ENCODE measurements around the gene USP33. TPM values are rescaled to one million over a fixed set of nuclear protein-coding genes. Genes with fewer than 3 reads are reported as not detected.
"Not testable (repeated sequence)": the region's sequence is repeated elsewhere in the genome, so short reads cannot be mapped to it uniquely, and the experiment has no call there.

USP33 gene
- total RNA-seq, 1 experiment from 2014 or later: 81.6 TPM

- Histone ChIP-seq H3K4me3 (peak overlapping the region; percentile 70), H3K36me3 (no peaks in the 10 kb centered on the region), H3K27me3 (no peaks in the 10 kb centered on the region), H3K9me3 (no peaks in the 10 kb centered on the region)
- peak; percentile 96 for DNase-seq
These were observed 76.2 kb downstream of the USP33 start for GRCh38 chr1:77683160-77684148.

GRCh38 chr1:77682460-77683159 lies 77.0 kb downstream of the USP33 start, which contains the start of gene ZZZ3:
TSS of gene ZZZ3 (minus strand) at chr1:77682658. CDS start at chr1:77633354, 49,304 bp downstream.
- no peaks in the 10 kb centered on the region for H3K9me3 ChIP-seq
- H3K27me3 ChIP-seq: no peaks in the 10 kb centered on the region
- no peaks in the 10 kb centered on the region for H3K36me3 ChIP-seq
- H3K4me3 ChIP-seq: peak within 1 kb of the TSS; percentile 70
- peak; percentile 87 for DNase-seq

GRCh38 chr1:77680173-77680572 lies 79.5 kb downstream of the USP33 start:
- H3K27me3 ChIP-seq: no peaks in the 10 kb centered on the region
- H3K36me3 ChIP-seq: no peaks in the 10 kb centered on the region; the same call in 1 of the 2 replicates
- H3K4me3 ChIP-seq: 0 out of 2 replicates have a peak overlapping the region, but pooled peaks have one; percentile 70
- DNase-seq: no peak
- H3K9me3 ChIP-seq: no peaks in the 10 kb centered on the region

DNA sequence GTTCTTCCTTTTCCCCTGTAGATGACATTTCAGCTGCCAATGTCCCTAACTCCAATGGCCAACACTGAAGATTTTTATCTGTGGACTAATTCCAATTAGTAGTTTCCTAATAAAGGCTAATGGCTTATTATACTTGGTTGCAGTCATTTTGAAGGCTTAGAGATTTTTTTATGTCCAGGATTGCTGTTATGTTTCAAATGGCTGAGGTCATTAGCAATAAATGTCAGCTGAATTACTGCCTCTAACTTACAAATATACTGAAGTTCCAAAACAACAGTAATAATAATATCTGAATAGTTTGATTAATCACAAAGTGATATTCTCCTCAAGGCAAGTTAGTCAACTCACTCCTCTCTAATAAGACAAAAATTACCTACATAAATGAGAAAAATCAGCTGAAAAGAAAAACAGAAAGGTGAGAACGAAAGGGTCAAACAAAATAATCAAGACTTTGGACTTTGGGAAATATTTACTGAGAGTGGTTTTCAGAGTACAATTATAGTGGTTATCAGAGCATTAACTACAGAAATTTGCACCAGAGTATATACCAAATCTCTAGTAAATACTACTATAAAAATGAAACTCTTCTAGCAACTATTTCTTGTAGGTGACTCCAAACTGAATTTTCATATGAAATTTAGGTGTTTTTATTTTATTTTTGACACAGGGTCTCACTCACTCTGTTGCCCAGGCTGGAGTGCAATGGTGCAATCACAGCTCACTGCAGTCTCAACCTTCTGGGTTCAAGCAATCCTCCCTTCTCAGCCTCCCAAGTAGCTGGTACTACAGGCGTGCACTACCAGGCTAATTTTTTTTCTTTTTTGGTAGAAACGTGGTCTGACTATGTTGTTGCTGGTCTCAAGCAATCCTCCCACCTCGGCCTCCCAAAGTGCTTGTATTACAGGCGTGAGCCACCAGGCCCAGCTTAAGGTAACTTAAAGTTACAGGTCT lies 80.7 kb downstream of the USP33 start:
- Histone ChIP-seq H3K9me3 (no peaks in the 10 kb centered on the region), H3K27me3 (no peaks in the 10 kb centered on the region)
- DNase-seq: no peak

DNA sequence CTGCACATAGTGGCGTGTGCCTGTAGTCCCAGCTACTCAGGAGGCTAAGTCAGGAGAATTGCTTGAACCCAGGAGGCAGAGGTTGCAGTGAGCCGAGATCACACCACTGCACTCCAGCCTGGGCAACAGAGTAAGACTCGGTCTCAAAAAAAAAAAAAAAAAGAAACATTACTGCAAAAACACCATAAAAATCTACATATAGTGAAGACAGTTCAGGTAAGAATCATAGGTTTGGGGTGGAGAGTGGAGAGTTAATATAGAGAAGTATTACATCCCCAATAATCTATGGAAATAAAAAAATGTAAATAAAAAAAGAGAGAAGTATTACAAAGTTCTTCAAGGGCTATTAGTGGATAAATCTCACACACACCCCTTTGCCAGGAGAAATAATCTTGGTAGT lies 84.8 kb downstream of the USP33 start:
- not testable (repeated sequence) for H3K4me3 ChIP-seq, H3K36me3 ChIP-seq, DNase-seq, H3K9me3 ChIP-seq, H3K27me3 ChIP-seq

More for the DNA sequence above, 80.7 kb downstream of the USP33 start:
- Histone ChIP-seq H3K4me3 (no peak overlapping the region), H3K36me3 (no peaks in the 10 kb centered on the region; the same call in 1 of the 2 replicates)

GRCh38 chr1:77673716-77674355 lies 85.8 kb downstream of the USP33 start:
- Histone ChIP-seq H3K36me3 (peaks cover 3% of the 10 kb centered on the region), H3K4me3 (no peak overlapping the region), H3K27me3 (no peaks in the 10 kb centered on the region), H3K9me3 (no peaks in the 10 kb centered on the region)
- DNase-seq: no peak

DNA sequence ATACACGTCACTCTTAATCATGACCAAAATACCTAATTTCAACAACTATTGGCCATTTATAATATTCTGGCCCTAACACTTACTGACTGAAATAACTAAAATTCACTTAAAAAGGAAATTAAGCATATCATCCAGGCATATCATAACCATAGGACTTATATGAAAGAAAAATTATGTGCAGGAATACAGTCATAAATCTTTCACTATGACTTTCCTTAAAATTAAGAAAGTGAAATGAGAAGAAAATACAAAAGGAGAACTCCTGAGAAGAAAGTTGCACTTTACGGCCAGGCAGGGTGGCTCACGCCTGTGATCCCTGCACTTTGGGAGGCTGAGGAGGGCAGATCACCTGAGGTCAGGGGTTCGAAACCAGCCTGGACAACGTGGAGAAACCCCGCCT lies 86.6 kb downstream of the USP33 start:
- DNase-seq: no peak
- H3K9me3 ChIP-seq: no peaks in the 10 kb centered on the region
- peaks cover 3% of the 10 kb centered on the region for H3K36me3 ChIP-seq
- H3K4me3 ChIP-seq: no peak overlapping the region
- H3K27me3 ChIP-seq: no peaks in the 10 kb centered on the region

GRCh38 chr1:77672374-77672773 lies 87.3 kb downstream of the USP33 start:
- no peak for DNase-seq
- Histone ChIP-seq H3K36me3 (peaks cover 3% of the 10 kb centered on the region), H3K4me3 (no peak overlapping the region), H3K9me3 (no peaks in the 10 kb centered on the region), H3K27me3 (no peaks in the 10 kb centered on the region)

- Histone ChIP-seq H3K36me3 (peaks cover 3% of the 10 kb centered on the region), H3K27me3 (no peaks in the 10 kb centered on the region), H3K4me3 (no peak overlapping the region), H3K9me3 (no peaks in the 10 kb centered on the region)
- DNase-seq: no peak
These were observed 87.8 kb downstream of the USP33 start for GRCh38 chr1:77671836-77672235.

DNA sequence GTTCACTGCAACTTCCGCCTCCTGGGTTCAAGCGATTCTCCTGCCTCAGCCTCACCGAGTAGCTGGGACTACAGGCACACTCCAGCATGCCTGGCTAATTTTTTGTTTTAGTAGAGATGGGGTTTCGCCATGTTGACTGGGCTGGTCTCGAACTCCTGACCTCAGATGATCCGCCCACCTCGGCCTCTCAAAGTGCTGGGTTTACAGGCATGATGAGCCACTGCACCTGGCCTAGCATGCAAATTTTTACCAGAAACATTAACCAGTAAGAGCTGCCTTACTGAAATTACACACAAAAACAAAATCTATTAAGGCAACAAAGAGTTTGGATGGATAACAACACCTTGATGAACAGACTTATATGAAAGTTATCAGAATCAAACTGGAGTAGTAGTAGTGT lies 89.3 kb downstream of the USP33 start:
- Histone ChIP-seq H3K9me3 (no peaks in the 10 kb centered on the region), H3K4me3 (no peak overlapping the region), H3K36me3 (peaks cover 3% of the 10 kb centered on the region), H3K27me3 (no peaks in the 10 kb centered on the region)
- no peak for DNase-seq

DNA sequence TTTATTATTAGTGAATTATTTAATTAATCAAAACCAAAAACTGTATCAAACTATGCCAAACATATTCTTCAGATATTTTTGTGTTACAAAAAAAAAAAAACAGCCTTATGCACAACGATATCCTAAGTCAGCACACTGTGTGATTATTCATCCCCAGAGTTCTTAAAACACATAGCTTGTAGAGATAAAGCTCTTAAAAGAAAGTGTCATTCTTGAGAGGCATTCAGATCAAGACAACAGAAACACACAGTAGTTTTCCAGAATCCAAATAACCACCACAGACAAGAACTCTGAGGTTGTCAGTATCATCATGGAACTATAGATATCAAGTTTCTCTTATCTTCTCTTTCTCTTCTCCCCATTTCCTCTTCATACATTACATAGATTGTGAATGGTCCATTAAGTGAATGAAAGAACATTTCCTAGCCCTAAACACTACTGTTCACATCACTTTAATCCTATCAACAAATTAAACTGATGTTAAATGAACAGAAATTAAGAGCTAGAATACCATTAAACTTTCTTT lies 90.7 kb downstream of the USP33 start:
- DNase-seq: no peak
- Histone ChIP-seq H3K36me3 (peaks cover 3% of the 10 kb centered on the region), H3K27me3 (no peaks in the 10 kb centered on the region), H3K9me3 (no peaks in the 10 kb centered on the region), H3K4me3 (no peak overlapping the region)

DNA sequence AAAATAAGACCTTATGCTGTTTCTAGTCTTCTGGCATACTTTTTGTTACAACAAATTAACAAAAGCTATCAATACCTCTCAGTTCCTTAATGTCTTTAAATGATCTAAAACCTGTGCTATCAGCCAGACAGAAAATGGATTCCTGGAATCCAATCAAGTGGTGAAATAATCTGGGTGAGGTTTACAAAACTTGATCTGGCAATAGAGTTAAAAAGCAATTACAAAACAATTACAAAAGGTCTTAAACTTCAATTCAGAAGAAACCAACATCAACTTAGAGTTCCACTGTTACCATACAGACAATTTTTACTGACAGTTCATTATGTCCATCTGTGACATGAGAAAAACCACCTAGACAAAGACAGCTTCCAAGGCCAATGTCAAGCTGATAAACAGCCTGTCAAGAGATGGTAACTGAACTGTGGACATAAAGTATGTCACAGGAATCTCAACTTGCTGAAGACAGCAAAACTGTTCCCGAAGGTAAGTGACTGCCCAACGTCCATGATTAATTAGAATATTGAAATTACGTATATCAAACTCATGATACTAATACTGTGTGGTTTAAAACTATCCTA lies 94.6 kb downstream of the USP33 start:
- 0 out of 2 replicates have a peak, but pooled peaks cover under 1% of the 10 kb centered on the region for H3K9me3 ChIP-seq
- no peak for DNase-seq
- no peaks in the 10 kb centered on the region; the same call in 1 of the 2 replicates for H3K36me3 ChIP-seq
- H3K27me3 ChIP-seq: no peaks in the 10 kb centered on the region
- no peak overlapping the region for H3K4me3 ChIP-seq

DNA sequence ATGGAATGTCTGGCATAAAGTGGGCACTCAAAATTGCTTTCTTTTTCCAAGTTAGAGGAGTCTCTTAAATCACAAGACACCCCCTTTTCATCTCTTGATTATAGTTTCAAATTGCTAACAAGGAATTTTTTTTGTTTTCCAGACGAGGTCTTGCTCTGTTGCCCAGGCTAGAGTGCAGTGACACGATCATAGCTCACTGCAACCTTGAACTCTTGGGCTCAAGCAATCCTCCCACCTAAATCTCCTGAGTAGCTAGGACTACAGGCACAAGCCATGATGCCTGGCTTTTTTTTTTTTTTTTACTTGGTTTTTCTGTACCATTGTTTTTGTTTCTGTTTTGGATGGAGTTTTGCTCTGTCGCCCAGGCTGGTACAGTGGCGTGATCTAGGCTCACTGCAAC lies 98.0 kb downstream of the USP33 start:
- Histone ChIP-seq H3K4me3 (no peak overlapping the region), H3K36me3 (no peaks in the 10 kb centered on the region; the same call in 1 of the 2 replicates), H3K27me3 (no peaks in the 10 kb centered on the region), H3K9me3 (0 out of 2 replicates have a peak, but pooled peaks cover 2% of the 10 kb centered on the region)
- DNase-seq: no peak

DNA sequence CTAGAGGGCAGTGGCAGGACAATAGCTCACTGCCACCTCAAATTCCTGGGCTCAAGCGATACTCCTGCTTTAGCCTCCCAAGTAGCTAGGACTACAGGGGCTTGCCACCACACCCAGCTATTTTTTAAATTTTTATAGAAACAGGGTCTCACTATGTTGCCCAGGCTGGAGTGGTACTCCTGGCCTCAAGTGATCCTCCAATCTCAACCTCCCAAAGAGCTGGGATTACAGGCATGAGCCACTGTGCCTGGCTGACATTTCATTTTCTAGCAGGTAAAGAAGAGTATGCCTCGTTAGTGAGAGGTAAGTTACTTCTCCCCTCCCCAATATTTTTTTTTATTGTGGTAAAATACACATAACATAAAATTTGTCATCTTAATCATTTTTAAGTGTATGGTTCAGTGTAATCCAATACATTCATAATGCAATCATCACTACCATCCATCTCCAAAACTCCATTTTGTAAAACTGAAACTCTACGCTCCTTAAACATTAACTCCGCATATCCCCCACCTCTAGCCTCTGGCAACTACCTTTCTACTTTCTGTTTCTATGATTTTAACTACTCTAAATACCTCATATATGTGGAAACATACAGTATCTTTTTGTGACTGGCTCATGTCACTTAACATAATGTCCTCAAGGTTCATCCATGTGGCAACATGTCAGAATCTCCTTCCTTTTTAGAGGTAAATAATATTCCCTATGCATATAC lies 99.6 kb downstream of the USP33 start:
- 0 out of 2 replicates have a peak, but pooled peaks cover 2% of the 10 kb centered on the region for H3K9me3 ChIP-seq
- H3K27me3 ChIP-seq: no peaks in the 10 kb centered on the region
- no peak for DNase-seq
- no peak overlapping the region for H3K4me3 ChIP-seq
- peaks cover 3% of the 10 kb centered on the region for H3K36me3 ChIP-seq

DNA sequence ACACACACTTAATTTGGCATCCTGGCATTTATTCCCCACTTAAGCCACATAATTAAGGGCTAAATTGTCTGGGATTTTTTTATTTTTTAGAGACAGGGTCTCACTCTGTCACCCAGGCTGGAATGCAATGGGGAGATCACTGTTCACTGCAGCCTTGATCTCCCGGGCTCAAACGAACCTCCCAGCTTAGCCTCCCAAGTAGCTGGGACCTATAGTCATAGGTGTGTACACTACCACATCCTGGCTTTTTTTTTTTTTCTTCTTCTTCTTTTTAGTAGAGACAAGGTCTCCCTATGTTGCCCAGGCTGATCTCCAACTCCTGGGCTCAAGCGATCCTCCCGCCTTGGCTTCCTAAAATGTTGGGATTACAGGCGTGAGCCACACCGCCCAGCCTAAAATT lies 101.4 kb downstream of the USP33 start:
- Histone ChIP-seq H3K27me3 (no peaks in the 10 kb centered on the region), H3K36me3 (peaks cover 13% of the 10 kb centered on the region), H3K4me3 (no peak overlapping the region), H3K9me3 (0 out of 2 replicates have a peak, but pooled peaks cover 2% of the 10 kb centered on the region)
- DNase-seq: no peak
